Measurements from ENCODE around the gene TNK2.

Gene TNK2

GRCh38 chr3:195895861-195896360 lies 12.4 kb downstream of the TNK2 start:
- Histone ChIP-seq H3K4me3 (ENCODE audit: low read depth, low read length) (peak overlapping the region; percentile 74), H3K4me1 (peaks cover 25% of the 10 kb centered on the region)
- TF ChIP-seq, protein P1, sequence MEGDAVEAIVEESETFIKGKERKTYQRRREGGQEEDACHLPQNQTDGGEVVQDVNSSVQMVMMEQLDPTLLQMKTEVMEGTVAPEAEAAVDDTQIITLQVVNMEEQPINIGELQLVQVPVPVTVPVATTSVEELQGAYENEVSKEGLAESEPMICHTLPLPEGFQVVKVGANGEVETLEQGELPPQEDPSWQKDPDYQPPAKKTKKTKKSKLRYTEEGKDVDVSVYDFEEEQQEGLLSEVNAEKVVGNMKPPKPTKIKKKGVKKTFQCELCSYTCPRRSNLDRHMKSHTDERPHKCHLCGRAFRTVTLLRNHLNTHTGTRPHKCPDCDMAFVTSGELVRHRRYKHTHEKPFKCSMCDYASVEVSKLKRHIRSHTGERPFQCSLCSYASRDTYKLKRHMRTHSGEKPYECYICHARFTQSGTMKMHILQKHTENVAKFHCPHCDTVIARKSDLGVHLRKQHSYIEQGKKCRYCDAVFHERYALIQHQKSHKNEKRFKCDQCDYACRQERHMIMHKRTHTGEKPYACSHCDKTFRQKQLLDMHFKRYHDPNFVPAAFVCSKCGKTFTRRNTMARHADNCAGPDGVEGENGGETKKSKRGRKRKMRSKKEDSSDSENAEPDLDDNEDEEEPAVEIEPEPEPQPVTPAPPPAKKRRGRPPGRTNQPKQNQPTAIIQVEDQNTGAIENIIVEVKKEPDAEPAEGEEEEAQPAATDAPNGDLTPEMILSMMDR (IDR thresholded peaks at IDR 0.05; ENCODE audit: low read depth, low read length), result no peak

DNA sequence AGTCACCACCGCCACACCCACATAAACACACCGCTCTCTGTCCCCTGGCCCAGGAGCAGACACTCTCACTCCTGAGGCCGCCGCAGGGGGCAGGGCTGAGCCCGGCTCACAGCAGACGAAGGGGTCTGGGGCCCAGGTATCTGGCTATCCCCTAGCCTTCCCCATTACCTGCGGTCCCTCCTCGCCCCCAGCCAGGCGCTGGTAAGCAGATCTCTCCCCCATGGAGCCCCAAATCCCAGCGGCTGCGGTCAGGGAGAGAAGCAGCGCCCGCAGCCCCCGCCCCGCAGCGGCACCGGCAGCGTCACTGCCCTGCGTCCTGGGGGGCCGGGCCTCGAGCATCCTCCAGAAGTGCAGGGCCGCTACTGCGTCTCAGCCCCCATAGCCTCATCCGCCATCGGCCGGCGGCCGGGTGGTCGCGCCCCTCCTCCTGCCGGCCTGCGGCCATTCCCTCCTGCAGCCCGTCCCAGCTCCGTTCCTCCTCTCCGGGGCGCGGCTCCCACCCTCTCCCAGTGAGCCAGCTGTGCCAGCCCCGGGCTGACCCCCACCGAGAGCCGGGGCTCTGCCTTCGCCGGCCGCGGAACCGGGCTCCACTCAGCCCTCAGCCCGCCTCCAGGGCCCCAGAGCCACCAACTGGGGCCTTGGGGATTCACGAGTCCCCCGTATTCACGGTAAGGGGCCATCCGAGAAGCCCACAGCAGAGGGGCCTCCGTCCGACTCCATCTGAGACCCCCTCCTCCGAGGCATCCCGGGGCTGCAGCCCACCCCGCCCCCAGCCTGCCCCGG lies 13.1 kb downstream of the TNK2 start:
- Histone ChIP-seq H3K4me1 (peaks cover 25% of the 10 kb centered on the region), H3K27me3 (no peaks in the 10 kb centered on the region), H3K4me3 (ENCODE audit: low read depth, low read length) (peak overlapping the region; percentile 74), H3K9me3 (no peaks in the 10 kb centered on the region), H3K36me3 (no peaks in the 10 kb centered on the region)
- DNase-seq, result peak; percentile 78
- TF ChIP-seq, protein P1 (IDR thresholded peaks at IDR 0.05; ENCODE audit: low read depth, low read length), result no peak; the same call in 1 of the 2 replicates

More at GRCh38 chr3:195895861-195896360, 12.4 kb downstream of the TNK2 start:
- H3K9me3 ChIP-seq, result no peaks in the 10 kb centered on the region
- no peaks in the 10 kb centered on the region for H3K36me3 ChIP-seq
- DNase-seq, result peak; percentile 59
- no peaks in the 10 kb centered on the region for H3K27me3 ChIP-seq

DNA sequence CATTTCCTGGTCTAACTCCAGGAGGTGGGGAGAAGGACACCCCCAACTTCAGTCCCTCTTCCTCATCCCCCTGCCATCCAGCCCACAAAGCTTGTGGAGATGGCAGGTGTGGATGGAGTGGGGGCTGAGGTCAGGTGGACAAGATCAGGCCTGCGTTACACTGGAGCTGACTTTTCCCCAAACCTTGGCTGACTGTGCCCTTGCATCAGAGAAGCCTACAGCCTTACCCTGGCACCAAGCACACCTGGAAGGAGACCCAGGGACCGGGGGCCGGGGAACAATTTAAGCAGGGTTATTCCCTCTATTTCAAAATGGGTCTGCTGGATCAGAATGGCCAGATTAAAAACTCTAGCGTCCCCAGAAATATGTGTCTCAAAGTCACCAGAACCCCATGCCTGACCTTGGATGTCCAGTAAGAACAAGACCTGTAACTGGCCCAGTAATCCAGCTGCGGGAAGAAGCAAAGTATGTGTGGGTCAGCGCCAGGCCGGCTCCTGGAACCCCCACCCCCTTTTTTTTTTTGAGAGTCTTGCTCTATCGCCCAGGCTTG lies 14.4 kb downstream of the TNK2 start:
- H3K36me3 ChIP-seq, result no peaks in the 10 kb centered on the region
- no peak overlapping the region for H3K4me3 ChIP-seq (ENCODE audit: low read depth, low read length)
- TF ChIP-seq, protein P1 (IDR thresholded peaks at IDR 0.05; ENCODE audit: low read depth, low read length), result no peak
- H3K4me1 ChIP-seq, result peaks cover 25% of the 10 kb centered on the region
- DNase-seq, result no peak
- H3K27me3 ChIP-seq, result no peaks in the 10 kb centered on the region
- no peaks in the 10 kb centered on the region for H3K9me3 ChIP-seq

DNA sequence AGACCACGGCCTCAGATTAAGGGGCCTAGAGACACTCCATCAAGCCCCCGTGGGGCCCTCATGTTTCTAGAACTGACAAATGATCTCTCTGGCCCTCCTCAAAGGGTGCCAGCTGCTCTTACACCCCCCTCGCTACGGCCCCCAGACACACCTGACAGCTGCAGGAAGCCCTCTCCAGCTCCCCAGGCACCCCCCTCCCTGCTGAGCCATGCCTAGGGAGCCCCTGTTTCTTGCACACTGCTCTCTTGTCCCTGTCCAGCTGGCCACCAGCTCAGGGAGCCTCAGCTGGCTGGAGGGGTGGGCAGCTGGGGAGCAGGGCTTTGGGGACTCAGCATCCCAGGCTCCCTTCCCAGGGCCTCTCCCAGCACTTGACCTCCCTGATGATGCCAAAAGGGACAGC lies 14.8 kb downstream of the TNK2 start:
- TF ChIP-seq, protein P1 (IDR thresholded peaks at IDR 0.05; ENCODE audit: low read depth, low read length), result no peak
- Histone ChIP-seq H3K36me3 (no peaks in the 10 kb centered on the region), H3K9me3 (no peaks in the 10 kb centered on the region), H3K4me3 (ENCODE audit: low read depth, low read length) (no peak overlapping the region), H3K4me1 (peaks cover 25% of the 10 kb centered on the region), H3K27me3 (no peaks in the 10 kb centered on the region)
- no peak for DNase-seq

DNA sequence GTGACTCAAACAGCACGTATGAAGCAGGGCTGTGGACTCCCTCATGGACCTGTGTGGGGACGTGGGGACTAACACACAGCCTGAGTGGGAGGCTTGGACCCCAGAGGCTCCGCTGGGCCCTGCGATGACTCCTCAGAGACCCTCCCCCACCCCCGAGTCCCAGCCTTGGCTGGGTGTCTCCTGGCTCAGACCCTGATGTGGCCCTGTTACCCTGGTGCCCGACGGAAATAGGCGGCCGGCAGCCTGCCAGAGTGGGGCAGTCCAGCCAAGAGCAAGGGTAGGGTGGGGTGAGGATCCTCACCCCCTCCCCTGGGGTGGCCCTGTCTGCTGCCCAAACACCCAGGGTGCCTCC lies 15.3 kb downstream of the TNK2 start:
- Histone ChIP-seq H3K4me1 (peaks cover 22% of the 10 kb centered on the region), H3K27me3 (no peaks in the 10 kb centered on the region), H3K4me3 (ENCODE audit: low read depth, low read length) (peak overlapping the region; percentile 25; the same call in 1 of the 2 replicates), H3K36me3 (no peaks in the 10 kb centered on the region), H3K9me3 (no peaks in the 10 kb centered on the region)
- DNase-seq, result peak; percentile 46
- TF ChIP-seq, protein P1 (IDR thresholded peaks at IDR 0.05; ENCODE audit: low read depth, low read length), result no peak
